Peyer's patch (tissue), 4 donors: ENCODE data around the gene CHAD. TPM values are rescaled to one million over a fixed set of nuclear protein-coding genes. Genes with fewer than 3 reads are reported as not detected.

Source experiments
- DNase-seq, 3 donors: peaks; one replicate each; pipeline ENCODE4 v3.0.0-alpha.2; 2017 to 2019
- H3K27ac ChIP-seq, 4 donors: fragments of 200-600 bp; sonication (generic); one replicate each; pipeline ENCODE4 v1.5.1; 2016 to 2019
- H3K27me3 ChIP-seq, 2 donors: fragments of 200-600 bp; sonication (generic); one replicate each; pipeline ENCODE4 v1.5.1; 2019
- H3K36me3 ChIP-seq, 3 donors: fragments of 200-600 bp; sonication (generic); one replicate each; pipeline ENCODE4 v1.5.1; 2016 to 2019
- H3K4me1 ChIP-seq, 4 donors: fragments of 200-600 bp; sonication (generic); one replicate each; pipeline ENCODE4 v1.5.1; 2016 to 2019
- H3K4me3 ChIP-seq, 4 donors: fragments of 200-600 bp; sonication (generic); 1 replicate in 3 of 4; 2 replicates in 1 of 4; pipeline ENCODE4 v1.5.1; 2016 to 2019; ENCODE audit warnings: mild to moderate bottlenecking in 1 of 4
- H3K9me3 ChIP-seq, 4 donors: fragments of 200-600 bp; sonication (generic); one replicate each; pipeline ENCODE4 v1.5.1; 2016 to 2019; ENCODE audit warnings: mild to moderate bottlenecking in 1 of 4
- POLR2A ChIP-seq, 2 donors: fragments of 450-650 bp; IDR thresholded peaks; one replicate each; pipeline ENCODE4 v1.5.1; 2017; ENCODE audit warnings: antibody characterized with exemption in 2 of 2, mild to moderate bottlenecking in 2 of 2, moderate library complexity in 2 of 2
- total RNA-seq, 4 donors: library from RNA; depleted of rRNA; stranded (reverse); fragments of >200 nt; gene quantifications; one replicate each; pipeline ENCODE4 v1.1.0, GENCODE V29; 2016
- TF ChIP-seq, protein P1 (sequence below), 6 experiments: fragments of 450-650 bp in 4 of 6; fragments of 200-600 bp in 2 of 6; sonication (generic) in 1 of 6; IDR thresholded peaks; one replicate each; pipeline ENCODE4 v1.5.1; 2017 to 2019; ENCODE audit warnings: antibody characterized with exemption in 6 of 6, mild to moderate bottlenecking in 3 of 6, moderate library complexity in 1 of 6

The CHAD gene
- total RNA-seq, 4 donors from 2014 or later = 7.4 to 24.6 (median 14.7) TPM

- TF ChIP-seq POLR2A (IDR thresholded peaks at IDR 0.05) = no peak
- TF ChIP-seq, protein P1, sequence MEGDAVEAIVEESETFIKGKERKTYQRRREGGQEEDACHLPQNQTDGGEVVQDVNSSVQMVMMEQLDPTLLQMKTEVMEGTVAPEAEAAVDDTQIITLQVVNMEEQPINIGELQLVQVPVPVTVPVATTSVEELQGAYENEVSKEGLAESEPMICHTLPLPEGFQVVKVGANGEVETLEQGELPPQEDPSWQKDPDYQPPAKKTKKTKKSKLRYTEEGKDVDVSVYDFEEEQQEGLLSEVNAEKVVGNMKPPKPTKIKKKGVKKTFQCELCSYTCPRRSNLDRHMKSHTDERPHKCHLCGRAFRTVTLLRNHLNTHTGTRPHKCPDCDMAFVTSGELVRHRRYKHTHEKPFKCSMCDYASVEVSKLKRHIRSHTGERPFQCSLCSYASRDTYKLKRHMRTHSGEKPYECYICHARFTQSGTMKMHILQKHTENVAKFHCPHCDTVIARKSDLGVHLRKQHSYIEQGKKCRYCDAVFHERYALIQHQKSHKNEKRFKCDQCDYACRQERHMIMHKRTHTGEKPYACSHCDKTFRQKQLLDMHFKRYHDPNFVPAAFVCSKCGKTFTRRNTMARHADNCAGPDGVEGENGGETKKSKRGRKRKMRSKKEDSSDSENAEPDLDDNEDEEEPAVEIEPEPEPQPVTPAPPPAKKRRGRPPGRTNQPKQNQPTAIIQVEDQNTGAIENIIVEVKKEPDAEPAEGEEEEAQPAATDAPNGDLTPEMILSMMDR (IDR thresholded peaks at IDR 0.05) = no peak
- H3K4me3 ChIP-seq = no peak overlapping the region
- no peak for DNase-seq
- H3K36me3 ChIP-seq = no peaks in the 10 kb centered on the region
- H3K27ac ChIP-seq = no peak overlapping the region
- peaks cover 0 to 20% (median 0%) of the 10 kb centered on the region in 4 donors for H3K4me1 ChIP-seq
- no peaks in the 10 kb centered on the region for H3K27me3 ChIP-seq
- H3K9me3 ChIP-seq = no peaks in the 10 kb centered on the region
Observed at GRCh38 chr17:50499270-50499669, 30.6 kb upstream of the CHAD start.

GRCh38 chr17:50498021-50498874 lies 29.6 kb upstream of the CHAD start:
- no peak for TF ChIP-seq POLR2A (IDR thresholded peaks at IDR 0.05)
- TF ChIP-seq, protein P1 (IDR thresholded peaks at IDR 0.05) = no peak
- Histone ChIP-seq H3K36me3 (no peaks in the 10 kb centered on the region), H3K4me1 (peaks cover 0 to 13% (median 0%) of the 10 kb centered on the region in 4 donors), H3K27me3 (no peaks in the 10 kb centered on the region), H3K27ac (peak overlapping the region in 2 of 4 donors; percentile 9 to 68), H3K4me3 (no peak overlapping the region), H3K9me3 (no peaks in the 10 kb centered on the region)
- peak in 2 of 3 donors; percentile 75 to 76 for DNase-seq

DNA sequence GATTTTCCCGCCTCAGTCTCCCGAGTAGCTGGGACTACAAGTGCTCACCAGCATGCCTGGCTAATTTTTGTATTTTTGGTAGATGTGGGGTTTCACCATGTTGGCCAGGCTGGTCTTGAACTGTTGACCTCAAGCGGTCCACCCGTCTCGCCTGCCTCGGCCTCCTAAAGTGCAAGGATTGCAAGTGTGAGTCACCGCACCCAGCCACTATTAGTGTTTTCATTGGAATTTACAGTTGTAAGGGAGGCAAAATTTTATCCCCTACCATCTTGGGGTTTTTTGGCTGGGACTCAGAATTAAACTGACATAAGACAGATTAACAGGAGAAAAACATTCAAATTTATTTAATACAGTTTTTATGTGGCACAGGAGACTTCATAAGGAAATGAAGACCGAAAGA lies 27.2 kb upstream of the CHAD start:
- H3K27me3 ChIP-seq = no peaks in the 10 kb centered on the region
- TF ChIP-seq, protein P1 (IDR thresholded peaks at IDR 0.05) = no peak
- TF ChIP-seq POLR2A (IDR thresholded peaks at IDR 0.05) = no peak
- H3K36me3 ChIP-seq = no peaks in the 10 kb centered on the region
- peaks cover 0 to 11% (median 0%) of the 10 kb centered on the region in 4 donors for H3K4me1 ChIP-seq
- no peak for DNase-seq
- H3K9me3 ChIP-seq = no peaks in the 10 kb centered on the region
- H3K27ac ChIP-seq = no peak overlapping the region
- H3K4me3 ChIP-seq = no peak overlapping the region

GRCh38 chr17:50495217-50495823 lies 26.6 kb upstream of the CHAD start:
- Histone ChIP-seq H3K27ac (no peak overlapping the region), H3K4me3 (no peak overlapping the region), H3K36me3 (no peaks in the 10 kb centered on the region), H3K9me3 (no peaks in the 10 kb centered on the region), H3K27me3 (no peaks in the 10 kb centered on the region), H3K4me1 (peaks cover 0 to 11% (median 0%) of the 10 kb centered on the region in 4 donors)
- no peak for DNase-seq
- TF ChIP-seq, protein P1 (IDR thresholded peaks at IDR 0.05) = no peak

GRCh38 chr17:50493744-50494143 lies 25.1 kb upstream of the CHAD start:
- Histone ChIP-seq H3K9me3 (no peaks in the 10 kb centered on the region), H3K4me1 (peaks cover 0 to 11% (median 0%) of the 10 kb centered on the region in 4 donors), H3K27ac (no peak overlapping the region), H3K36me3 (no peaks in the 10 kb centered on the region), H3K27me3 (no peaks in the 10 kb centered on the region), H3K4me3 (no peak overlapping the region)
- TF ChIP-seq, protein P1 (IDR thresholded peaks at IDR 0.05) = no peak
- TF ChIP-seq POLR2A (IDR thresholded peaks at IDR 0.05) = no peak
- DNase-seq = no peak
